Glomerular visceral epithelial cell (primary cell): ENCODE measurements around the gene KRT79.

ENCODE experiments used
- DNase-seq: peaks from one replicate; pipeline ENCODE4 v3.0.0-alpha.2; 2016; ENCODE audit errors: extremely low spot score

The KRT79 gene

GRCh38 chr12:52772188-52772587 is 61.9 kb downstream of the KRT79 start:
- DNase-seq: no peak

GRCh38 chr12:52771505-52771904 is 62.6 kb downstream of the KRT79 start:
- DNase-seq: no peak
